CD4-positive, alpha-beta memory T cell (primary cell): ENCODE measurements around the gene RASGRP1. TPM values are rescaled to one million over a fixed set of nuclear protein-coding genes. Genes with fewer than 3 reads are reported as not detected.

ENCODE experiments used
- CTCF ChIA-PET: fragments of 350-600 bp; sonication (Branson Sonifier 250); formaldehyde crosslinking; loops from one replicate; lab custom pipeline; 2021; ENCODE audit warnings: inconsistent platforms; ENCODE audit not compliant: partially characterized antibody; lab: Charles Lee
- POLR2A ChIA-PET: fragments of 350-600 bp; sonication (Branson Sonifier 250); formaldehyde crosslinking; loops from one replicate; lab custom pipeline; 2021; ENCODE audit not compliant: partially characterized antibody; lab: Charles Lee
- DNase-seq, 5 donors: peaks; one replicate each; pipeline versions ENCODE4 v3.0.0 to v3.0.0-alpha.2; 2020 to 2022; ENCODE audit warnings: mixed read lengths in 1 of 5
- H3K27ac ChIP-seq: one replicate; pipeline ENCODE4 v1.7.0; 2013; ENCODE audit warnings: low read depth, low read length
- H3K27me3 ChIP-seq: 2 replicates; pipeline ENCODE4 v1.7.0; 2013; ENCODE audit warnings: mild to moderate bottlenecking, low read length, moderate library complexity; ENCODE audit not compliant: insufficient read depth
- H3K36me3 ChIP-seq: 2 replicates; pipeline ENCODE4 v1.7.0; 2013; ENCODE audit warnings: mild to moderate bottlenecking, low read length, moderate library complexity; ENCODE audit not compliant: insufficient read depth
- H3K4me1 ChIP-seq: 2 replicates; pipeline ENCODE4 v1.7.0; 2013; ENCODE audit warnings: mild to moderate bottlenecking, low read length, moderate library complexity; ENCODE audit not compliant: insufficient read depth
- H3K4me3 ChIP-seq, 2 donors: one replicate each; pipeline ENCODE4 v1.7.0; 2013; ENCODE audit warnings: low read length in 2 of 2, mild to moderate bottlenecking in 1 of 2
- H3K9me3 ChIP-seq, 2 donors: one replicate each; pipeline ENCODE4 v1.7.0; 2013; ENCODE audit warnings: low read length in 2 of 2, control low read depth in 1 of 2; ENCODE audit not compliant: control insufficient read depth in 1 of 2
- H3K27ac Mint-ChIP-seq, 7 donors: one replicate each; pipeline ENCODE4 v1.8.0; 2020 to 2021; ENCODE audit warnings: mixed read lengths in 7 of 7, mild to moderate bottlenecking in 6 of 7, inconsistent platforms in 3 of 7, moderate library complexity in 3 of 7
- H3K27me3 Mint-ChIP-seq, 2 donors: one replicate each; pipeline ENCODE4 v1.8.0; 2020 to 2021; ENCODE audit warnings: mixed read lengths in 2 of 2
- H3K36me3 Mint-ChIP-seq, 2 donors: one replicate each; pipeline ENCODE4 v1.8.0; 2020 to 2021; ENCODE audit warnings: mixed read lengths in 2 of 2, inconsistent platforms in 1 of 2, mild to moderate bottlenecking in 1 of 2
- H3K4me1 Mint-ChIP-seq, 4 donors: one replicate each; pipeline ENCODE4 v1.8.0; 2020 to 2021; ENCODE audit warnings: mixed read lengths in 4 of 4, mild to moderate bottlenecking in 1 of 4
- H3K4me3 Mint-ChIP-seq, 8 donors: one replicate each; pipeline ENCODE4 v1.8.0; 2020 to 2021; ENCODE audit warnings: mixed read lengths in 8 of 8, mild to moderate bottlenecking in 7 of 8, moderate library complexity in 6 of 8, inconsistent platforms in 3 of 8
- H3K9me3 Mint-ChIP-seq, 8 donors: one replicate each; pipeline ENCODE4 v1.8.0; 2020 to 2021; ENCODE audit warnings: mixed read lengths in 8 of 8, mild to moderate bottlenecking in 5 of 8, inconsistent platforms in 3 of 8, moderate library complexity in 1 of 8
- intact Hi-C: fragments of 100-400 bp; cut with micrococcal nuclease; formaldehyde crosslinking; loops from one replicate; pipeline ENCODE4 v1.15.1; 2023
- polyA plus RNA-seq, 2 donors: library from polyadenylated mRNA; unstranded; fragments of 300-500 nt; fragmentation: Illumina TruSeq; gene quantifications; one replicate each; pipeline ENCODE4 v1.2.3, GENCODE V29; 2021
- total RNA-seq, 2 experiments: library from RNA; stranded (reverse); gene quantifications; one replicate each; pipeline ENCODE4 v1.2.3, GENCODE V29; 2021

The RASGRP1 gene
- total and polyA plus RNA-seq, 4 experiments from 2014 or later, result 47.8 to 125 (median 104) TPM

DNA sequence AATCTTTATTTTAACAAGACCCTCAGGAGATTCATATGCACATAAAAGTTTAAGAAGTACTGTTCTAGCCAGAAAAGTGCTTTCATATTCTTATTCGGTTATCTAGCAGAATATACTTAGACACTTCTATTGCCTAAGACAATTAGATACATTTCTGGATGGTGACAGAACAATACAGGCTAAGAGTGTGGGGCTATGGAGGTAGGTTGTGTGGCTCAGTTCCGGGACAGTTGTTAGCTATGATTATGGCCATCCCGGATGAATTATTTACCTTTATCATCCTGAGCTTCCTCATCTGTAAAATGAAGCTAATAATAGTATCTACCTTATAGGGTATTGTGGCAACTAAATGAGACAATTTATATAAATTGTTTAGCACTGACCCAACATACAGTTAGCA is 104.1 kb downstream of the RASGRP1 start:
- H3K9me3 ChIP-seq, result no peaks in the 10 kb centered on the region
- Mint-ChIP-seq H3K9me3 (no peaks in the 10 kb centered on the region), H3K4me3 (no peak overlapping the region), H3K27me3 (no peaks in the 10 kb centered on the region), H3K27ac (no peak overlapping the region), H3K4me1 (peaks cover 35 to 60% (median 39%) of the 10 kb centered on the region in 4 donors), H3K36me3 (peaks cover 2 to 10% of the 10 kb centered on the region in 2 donors)
- H3K27ac ChIP-seq, result no peak overlapping the region
- intact Hi-C loops, result no loop called here
- peaks cover 13% of the 10 kb centered on the region for H3K4me1 ChIP-seq
- no peak overlapping the region for H3K4me3 ChIP-seq
- ChIA-PET POLR2A (no interaction called here), CTCF (interaction anchor here (0.8 to 2.5 kb wide), 3 partner anchors 12 to 238 kb away, joined by 3 to 11 read pairs (median 7); no protein-coding TSS in a partner anchor)
- H3K36me3 ChIP-seq, result no peaks in the 10 kb centered on the region
- no peaks in the 10 kb centered on the region for H3K27me3 ChIP-seq
- no peak for DNase-seq

DNA sequence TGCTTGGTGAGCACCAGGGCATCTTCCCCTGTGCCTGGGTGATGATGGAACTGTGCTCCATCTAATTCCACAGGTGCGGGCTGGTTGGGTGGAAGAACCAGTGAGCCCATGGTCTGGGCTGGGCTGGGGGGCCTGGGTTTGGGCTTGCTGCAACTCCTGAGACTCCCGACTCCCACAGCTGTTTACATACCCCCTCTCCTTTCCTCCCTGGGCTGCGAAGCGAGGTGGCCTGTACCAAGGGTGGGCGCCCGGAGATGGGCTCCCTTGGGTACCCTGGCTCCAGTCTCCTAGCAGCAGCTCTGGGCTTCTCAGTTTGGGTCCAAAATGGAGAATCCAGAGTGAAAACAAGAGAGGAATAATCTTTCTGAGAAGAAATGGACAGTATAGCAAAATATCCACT is 105.1 kb downstream of the RASGRP1 start:
- peak overlapping the region in 2 of 7 donors; percentile 1 to 72 for H3K27ac Mint-ChIP-seq
- H3K4me1 ChIP-seq, result peaks cover 24% of the 10 kb centered on the region
- no peak overlapping the region for H3K27ac ChIP-seq
- no peaks in the 10 kb centered on the region for H3K9me3 ChIP-seq
- no peak overlapping the region for H3K4me3 ChIP-seq
- intact Hi-C loops, result loop anchor here (10.0 kb wide), 1 partner anchor 1325 kb away; the partner anchor contains the start of gene FSIP1
- DNase-seq, result no peak
- no peak overlapping the region for H3K4me3 Mint-ChIP-seq
- H3K4me1 Mint-ChIP-seq, result peaks cover 44 to 70% (median 48%) of the 10 kb centered on the region in 4 donors
- H3K27me3 Mint-ChIP-seq, result no peaks in the 10 kb centered on the region
- H3K27me3 ChIP-seq, result no peaks in the 10 kb centered on the region
- H3K9me3 Mint-ChIP-seq, result no peaks in the 10 kb centered on the region
- no peaks in the 10 kb centered on the region for H3K36me3 ChIP-seq
- ChIA-PET CTCF (interaction anchor here (1.5 to 2.5 kb wide), 3 partner anchors 19 to 240 kb away, joined by 3 to 14 read pairs (median 11); no protein-coding TSS in a partner anchor), POLR2A (interaction anchor here (0.9 kb wide), 1 partner anchor 240 kb away, joined by 3 read pairs; no protein-coding TSS in a partner anchor)
- H3K36me3 Mint-ChIP-seq, result peaks cover 2 to 10% of the 10 kb centered on the region in 2 donors

DNA sequence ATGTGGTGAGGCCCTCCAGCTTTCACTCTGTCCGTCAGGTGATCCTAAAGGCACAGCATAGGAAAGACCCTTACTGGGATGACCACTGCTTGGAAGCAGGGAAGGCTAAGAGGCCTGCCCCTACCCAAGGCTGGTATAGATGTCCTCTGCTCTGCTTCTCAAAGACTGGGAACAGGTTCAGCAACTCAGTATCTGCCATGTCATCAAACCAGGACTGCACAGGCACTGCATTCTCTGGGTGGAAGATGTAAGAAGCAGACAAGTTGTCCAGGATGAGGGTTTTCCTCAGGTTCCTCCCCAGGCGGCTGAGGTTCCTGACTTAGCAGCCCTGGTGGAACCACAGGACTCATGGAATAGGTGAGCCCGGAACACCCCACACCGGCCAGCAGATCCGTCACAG is 106.0 kb downstream of the RASGRP1 start:
- DNase-seq, result no peak
- H3K27me3 ChIP-seq, result no peaks in the 10 kb centered on the region
- Mint-ChIP-seq H3K27me3 (no peaks in the 10 kb centered on the region), H3K4me3 (no peak overlapping the region), H3K27ac (peak overlapping the region in 1 of 7 donors; percentile 43), H3K36me3 (peaks cover 9 to 10% of the 10 kb centered on the region in 2 donors), H3K9me3 (no peaks in the 10 kb centered on the region), H3K4me1 (peaks cover 47 to 72% (median 53%) of the 10 kb centered on the region in 4 donors)
- CTCF ChIA-PET, result interaction anchor here (1.5 to 2.2 kb wide), 3 partner anchors 18 to 240 kb away, joined by 3 to 14 read pairs (median 10); no protein-coding TSS in a partner anchor
- H3K36me3 ChIP-seq, result no peaks in the 10 kb centered on the region
- no peak overlapping the region for H3K4me3 ChIP-seq
- peaks cover 24% of the 10 kb centered on the region for H3K4me1 ChIP-seq
- POLR2A ChIA-PET, result no interaction called here
- no peaks in the 10 kb centered on the region for H3K9me3 ChIP-seq
- H3K27ac ChIP-seq, result no peak overlapping the region
- intact Hi-C loops, result loop anchor here (10.0 kb wide), 1 partner anchor 1326 kb away; the partner anchor contains the start of gene FSIP1

DNA sequence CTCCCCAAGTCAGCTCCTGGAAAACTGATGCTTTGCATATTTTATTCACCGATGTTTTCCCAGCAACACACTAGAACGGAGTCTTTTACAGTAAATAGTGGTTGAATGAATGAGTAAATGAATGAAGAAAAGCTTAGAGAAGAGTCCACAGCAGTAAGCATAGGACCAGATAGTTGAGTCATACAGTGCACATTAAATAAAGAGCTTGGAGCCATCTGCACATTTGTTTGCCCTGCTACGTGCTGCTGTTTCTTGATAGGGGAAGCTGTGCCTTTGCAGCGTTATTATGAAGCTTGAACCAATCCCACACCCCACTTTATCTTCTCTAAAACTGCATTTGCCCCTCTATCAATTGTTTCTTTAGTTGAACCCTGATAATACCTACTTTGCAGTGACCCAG is 109.5 kb downstream of the RASGRP1 start:
- CTCF ChIA-PET, result interaction anchor here (1.3 to 3.6 kb wide), 12 partner anchors 9 to 247 kb away, joined by 4 to 52 read pairs (median 10); partner anchors contain the start of gene RASGRP1
- H3K27ac Mint-ChIP-seq, result peak overlapping the region; percentile 94 to 98 (median 96)
- Histone ChIP-seq H3K4me3 (peak overlapping the region; percentile 88 to 95), H3K9me3 (no peaks in the 10 kb centered on the region), H3K27me3 (no peaks in the 10 kb centered on the region), H3K4me1 (peaks cover 24% of the 10 kb centered on the region), H3K27ac (peak overlapping the region; percentile 74), H3K36me3 (no peaks in the 10 kb centered on the region)
- no peaks in the 10 kb centered on the region for H3K9me3 Mint-ChIP-seq
- POLR2A ChIA-PET, result interaction anchor here (0.6 to 2.9 kb wide), 20 partner anchors 9 to 1169 kb away, joined by 3 to 31 read pairs (median 4); partner anchors contain the start of gene RASGRP1
- H3K36me3 Mint-ChIP-seq, result peaks cover 9 to 10% of the 10 kb centered on the region in 2 donors
- peak overlapping the region; percentile 95 to 99 (median 97) for H3K4me3 Mint-ChIP-seq
- intact Hi-C loops, result loop anchor here (10.0 kb wide), 1 partner anchor 1330 kb away; the partner anchor contains the start of gene FSIP1
- DNase-seq, result no peak
- no peaks in the 10 kb centered on the region for H3K27me3 Mint-ChIP-seq
- H3K4me1 Mint-ChIP-seq, result peaks cover 32 to 49% (median 39%) of the 10 kb centered on the region in 4 donors

DNA sequence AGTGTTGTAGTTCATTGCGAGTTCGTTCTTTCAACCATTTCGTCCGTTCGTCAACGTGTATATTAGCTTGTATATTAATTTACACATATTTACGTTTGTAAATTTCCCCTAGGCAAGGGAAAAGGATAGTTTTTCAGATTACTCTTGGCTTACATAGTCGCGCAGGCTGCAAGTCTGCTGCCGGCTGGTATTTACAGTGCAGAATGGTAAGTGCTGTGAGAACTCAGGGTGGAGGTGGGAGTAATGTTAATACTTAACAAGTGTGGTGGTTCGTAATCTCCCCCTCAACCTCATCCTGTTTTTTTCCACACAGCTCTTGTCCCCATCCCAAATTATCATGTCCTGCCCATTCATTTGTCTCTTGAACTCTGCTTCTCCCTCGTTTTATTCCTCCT is 109.9 kb downstream of the RASGRP1 start:
- Histone ChIP-seq H3K4me3 (peak overlapping the region; percentile 88 to 95), H3K4me1 (peaks cover 24% of the 10 kb centered on the region), H3K27me3 (no peaks in the 10 kb centered on the region), H3K9me3 (no peaks in the 10 kb centered on the region), H3K27ac (peak overlapping the region; percentile 74), H3K36me3 (no peaks in the 10 kb centered on the region)
- Mint-ChIP-seq H3K27ac (peak overlapping the region; percentile 94 to 98 (median 96)), H3K27me3 (no peaks in the 10 kb centered on the region), H3K9me3 (no peaks in the 10 kb centered on the region), H3K36me3 (peaks cover 9 to 10% of the 10 kb centered on the region in 2 donors), H3K4me3 (peak overlapping the region; percentile 95 to 99 (median 97)), H3K4me1 (peaks cover 29 to 45% (median 35%) of the 10 kb centered on the region in 4 donors)
- POLR2A ChIA-PET, result interaction anchor here (0.6 to 2.9 kb wide), 21 partner anchors 9 to 1328 kb away, joined by 3 to 31 read pairs (median 5); partner anchors contain the start of genes FSIP1 and RASGRP1
- no peak for DNase-seq
- intact Hi-C loops, result loop anchor here (1.0 to 10.0 kb wide), 3 partner anchors 19 to 1928 kb away; partner anchors contain the start of genes FSIP1 and KNSTRN
- CTCF ChIA-PET, result interaction anchor here (1.0 to 3.6 kb wide), 16 partner anchors 10 to 1929 kb away, joined by 3 to 52 read pairs (median 9); partner anchors contain the start of gene RASGRP1

DNA sequence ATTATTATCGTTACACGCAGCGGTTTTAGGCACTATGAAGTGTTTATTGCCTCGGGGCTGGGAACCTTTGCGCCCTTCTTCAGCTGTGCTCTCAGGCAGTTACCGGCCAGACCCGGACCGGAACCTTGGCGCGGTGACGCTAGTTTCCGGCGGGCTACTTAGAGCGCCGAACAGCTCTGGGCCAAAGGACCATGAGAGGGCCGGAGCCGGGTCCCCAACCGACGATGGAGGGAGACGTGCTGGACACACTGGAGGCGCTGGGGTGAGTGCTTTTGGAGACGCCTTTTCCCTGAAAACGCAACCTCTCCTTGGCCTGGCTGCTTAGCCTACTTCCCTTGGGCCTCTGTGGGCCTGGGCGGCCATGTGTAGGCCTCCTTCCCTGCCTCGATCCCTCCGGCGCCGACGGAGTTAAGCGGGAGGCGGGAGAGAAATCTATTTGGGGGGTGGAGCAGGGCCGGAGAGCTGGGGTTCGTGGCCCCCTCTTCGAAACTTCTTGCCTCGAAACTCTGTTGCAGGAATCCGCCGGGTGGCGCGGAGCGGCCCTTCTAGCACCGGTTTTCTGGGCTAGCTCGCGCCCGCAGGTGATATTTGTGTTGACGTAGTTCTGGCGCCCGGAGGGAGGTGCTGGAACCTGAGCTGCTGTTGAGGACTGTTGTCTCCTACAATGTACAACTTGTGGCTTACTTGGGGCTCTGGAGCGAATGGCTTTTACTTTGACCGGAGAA is 110.5 kb downstream of the RASGRP1 start, which contains the start of gene FAM98B:
Gene FAM98B, plus strand, starts transcription at position 157 of the 725 bp plus-strand sequence. Its CDS starts 35 bp downstream, at position 192.
- Histone ChIP-seq H3K27me3 (no peaks in the 10 kb centered on the region), H3K4me3 (peak within 1 kb of the TSS; percentile 88 to 95), H3K4me1 (peaks cover 23% of the 10 kb centered on the region), H3K36me3 (no peaks in the 10 kb centered on the region), H3K9me3 (no peaks in the 10 kb centered on the region), H3K27ac (peak within 1 kb of the TSS; percentile 74)
- POLR2A ChIA-PET, result interaction anchor here (0.6 to 2.9 kb wide), 26 partner anchors 10 to 1328 kb away, joined by 3 to 31 read pairs (median 4); partner anchors contain the start of genes FSIP1 and RASGRP1
- intact Hi-C loops, result loop anchor here (1.0 to 10.0 kb wide), 3 partner anchors 19 to 1928 kb away; partner anchors contain the start of genes FSIP1 and KNSTRN
- CTCF ChIA-PET, result interaction anchor here (1.0 to 3.6 kb wide), 17 partner anchors 10 to 1930 kb away, joined by 3 to 52 read pairs (median 9); partner anchors contain the start of gene RASGRP1
- Mint-ChIP-seq H3K27ac (peak within 1 kb of the TSS; percentile 94 to 98 (median 96)), H3K27me3 (no peaks in the 10 kb centered on the region), H3K4me1 (peaks cover 26 to 39% (median 32%) of the 10 kb centered on the region in 4 donors), H3K9me3 (no peaks in the 10 kb centered on the region), H3K36me3 (peaks cover 8% of the 10 kb centered on the region in 2 donors), H3K4me3 (peak within 1 kb of the TSS; percentile 95 to 99 (median 97))
- peak; percentile 80 to 88 (median 84) for DNase-seq
